ENCODE measurements around the gene IAH1. TPM values are rescaled to one million over a fixed set of nuclear protein-coding genes. Genes with fewer than 3 reads are reported as not detected.

Gene IAH1
- total and polyA plus RNA-seq, 2 experiments from 2014 or later, result 12.7 to 33.7 TPM

GRCh38 chr2:9494081-9494480 is 19.7 kb downstream of the IAH1 start (continued):
- TF ChIP-seq CTCF (conservative IDR thresholded peaks at IDR 0.05; ENCODE audit: low read depth in 2 of 2) (no peak), EZH2phosphoT487 (IDR thresholded peaks at IDR 0.05; ENCODE audit: unreplicated experiment) (no peak), STAT1 (IDR thresholded peaks at IDR 0.05; ENCODE audit: unreplicated experiment) (no peak), ZNF114 (CRISPR knock-in tag; IDR thresholded peaks at IDR 0.05) (no peak), NANOG (IDR thresholded peaks at IDR 0.05; ENCODE audit: borderline replicate concordance) (no peak), REST (IDR thresholded peaks at IDR 0.05; ENCODE audit: unreplicated experiment) (no peak), ZNF331 (CRISPR knock-in tag; IDR thresholded peaks at IDR 0.05; ENCODE audit: low read depth) (no peak)

GRCh38 chr2:9497017-9497416 is 22.7 kb downstream of the IAH1 start:
- no peaks in the 10 kb centered on the region for H3K9me2 ChIP-seq (ENCODE audit: insufficient read depth)
- no peak overlapping the region for H3K4me2 ChIP-seq
- H3K27me3 ChIP-seq (ENCODE audit: insufficient read depth), result no peaks in the 10 kb centered on the region
- 0 out of 2 replicates have a peak, but pooled peaks cover 5% of the 10 kb centered on the region for H4K20me1 ChIP-seq (replicated peaks; ENCODE audit: insufficient read depth)
- H3K36me3 ChIP-seq (ENCODE audit: insufficient read depth), result peaks cover 22% of the 10 kb centered on the region; the same call in 1 of the 2 replicates
- DNase-seq (ENCODE audit: low spot score) (no peak), ATAC-seq (peak; percentile 38; the same call in 1 of the 3 replicates)
- H3K4me3 Mint-ChIP-seq, result no peak overlapping the region
- H3K9me3 Mint-ChIP-seq, result no peaks in the 10 kb centered on the region
- H3K4me1 Mint-ChIP-seq, result peaks cover 11% of the 10 kb centered on the region; the same call in 2 of the 3 replicates
- no peaks in the 10 kb centered on the region for H3F3A ChIP-seq (replicated peaks; ENCODE audit: low read depth)
- H3K27me3 Mint-ChIP-seq (ENCODE audit: insufficient read depth, low read depth, poor library complexity), result peaks cover 6% of the 10 kb centered on the region
- H3K79me2 ChIP-seq (replicated peaks; ENCODE audit: insufficient read depth), result no peaks in the 10 kb centered on the region
- H3K27ac Mint-ChIP-seq, result peak overlapping the region; percentile 42; the same call in 1 of the 2 replicates
- no peak overlapping the region for H3K27ac ChIP-seq (ENCODE audit: low read depth)
- H3K4me1 ChIP-seq (ENCODE audit: insufficient read depth), result no peaks in the 10 kb centered on the region
- H3K36me3 Mint-ChIP-seq (ENCODE audit: low read depth), result peaks cover 53% of the 10 kb centered on the region
- H3K4me3 ChIP-seq, result no peak overlapping the region
- no peak overlapping the region for H2AFZ ChIP-seq
- no peak for TF ChIP-seq JUNB (IDR thresholded peaks at IDR 0.05; ENCODE audit: unreplicated experiment)
- no peak for TF ChIP-seq EZH2 (IDR thresholded peaks at IDR 0.05; ENCODE audit: low read depth, unreplicated experiment)
- no peak for TF ChIP-seq NANOG (IDR thresholded peaks at IDR 0.05; ENCODE audit: borderline replicate concordance)
- no peak for TF ChIP-seq ZNF462 (CRISPR knock-in tag; IDR thresholded peaks at IDR 0.05)
- TF ChIP-seq POLR2AphosphoS5 (IDR thresholded peaks at IDR 0.05; ENCODE audit: low read depth), result no peak
- TF ChIP-seq CREB1 (CRISPR knock-in tag; IDR thresholded peaks at IDR 0.05; ENCODE audit: low read depth), result no peak
- no peak for TF ChIP-seq CTCF (conservative IDR thresholded peaks at IDR 0.05; ENCODE audit: low read depth in 2 of 2)
